ENCODE measurements around the gene CDC20. TPM values are rescaled to one million over a fixed set of nuclear protein-coding genes. Genes with fewer than 3 reads are reported as not detected.
A peak's percentile ranks its signal among the peaks of the same experiment; 100 is the strongest.

The CDC20 gene
- total and polyA plus RNA-seq, 2 of the 4 experiments (the other 2 are of a cell fraction), result 103 to 107 TPM

- H2AK9ac ChIP-seq (replicated peaks; ENCODE audit: low read depth, low read length, poor library complexity), result peak overlapping the region; percentile 81
- POLR2A ChIA-PET (ENCODE audit: unreplicated experiment), result no interaction called here
Observed at GRCh38 chr1:43329995-43330751, 28.6 kb upstream of the CDC20 start.

More at GRCh38 chr1:43329995-43330751, 28.6 kb upstream of the CDC20 start:
- BruUV-seq (replicated peaks), result no TSS peak
- peak overlapping the region; percentile 67 for H3K4ac ChIP-seq (ENCODE audit: low read depth, low read length)
- no peaks in the 10 kb centered on the region for H4K20me1 ChIP-seq (ENCODE audit: insufficient read depth, low read length)
- peaks cover 5% of the 10 kb centered on the region; the same call in 1 of the 2 replicates for H3K9me1 ChIP-seq (ENCODE audit: insufficient read depth, low read length)
- peaks cover 2% of the 10 kb centered on the region for H3K9me3 ChIP-seq (ENCODE audit: control insufficient read depth, insufficient read depth, low read length)
- peak overlapping the region; percentile 18; the same call in 1 of the 2 replicates for H3K18ac ChIP-seq (ENCODE audit: low read depth, low read length)
- DNase-seq (peak; percentile 87), ATAC-seq (ENCODE audit: low read depth) (peak; percentile 99)
- CTCF ChIA-PET, result no interaction called here
- peak overlapping the region; percentile 39; the same call in 1 of the 2 replicates for H4K5ac ChIP-seq (ENCODE audit: low read depth, low read length)
- peak overlapping the region; percentile 57 for H2BK120ac ChIP-seq (ENCODE audit: low read depth, low read length)
- H3K23ac ChIP-seq (ENCODE audit: low read depth, low read length), result no peak overlapping the region
- no peak overlapping the region; the same call in 1 of the 2 replicates for H3K4me2 ChIP-seq (ENCODE audit: low read depth, low read length)
- peak overlapping the region; percentile 61; the same call in 1 of the 2 replicates for H3K27ac ChIP-seq (ENCODE audit: insufficient read depth, low read length)
- intact Hi-C loops (cut with micrococcal nuclease) (no loop called here), dilution Hi-C loops (cut with HindIII; ENCODE audit: low sequenced_read_pairs, unreplicated experiment) (no loop called here), in situ Hi-C loops (cut with MboI; ENCODE audit: low sequenced_read_pairs) (no loop called here)
- no peak overlapping the region for H3K4me3 ChIP-seq (ENCODE audit: insufficient read depth, low read depth, low read length)
- H2BK15ac ChIP-seq (ENCODE audit: low read depth, low read length), result peak overlapping the region; percentile 42; the same call in 1 of the 3 replicates
- no peaks in the 10 kb centered on the region for H3K79me1 ChIP-seq (ENCODE audit: low read depth in 1 of 2, low read length in 2 of 2)
- no peak overlapping the region for H3K56ac ChIP-seq (ENCODE audit: extremely low read depth, insufficient read depth, low read length)
- 80% methylated on average over 1 of the region's 6 CpGs; no CpG with 5 or more reads in 1 of the 2 experiments for WGBS, 2 experiments (ENCODE audit: extremely low coverage in 2 of 2, insufficient read length in 1 of 2)
- H3K27me3 ChIP-seq (ENCODE audit: control insufficient read depth, insufficient read depth, low read length), result 0 out of 2 replicates have a peak, but pooled peaks cover 1% of the 10 kb centered on the region
- H2AFZ ChIP-seq (replicated peaks; ENCODE audit: low read length, poor library complexity), result peak overlapping the region; percentile 87
- peak overlapping the region; percentile 72; the same call in 1 of the 2 replicates for H2AK5ac ChIP-seq (ENCODE audit: low read depth, low read length)
- H4K8ac ChIP-seq (ENCODE audit: low read depth in 2 of 2, low read length in 2 of 2), result peak overlapping the region; percentile 52 to 74
- H4K91ac ChIP-seq (ENCODE audit: insufficient read depth, low read depth, low read length), result peak overlapping the region; percentile 62; the same call in 1 of the 2 replicates
- H3K36me3 ChIP-seq (ENCODE audit: control insufficient read depth, insufficient read depth, low read length), result no peaks in the 10 kb centered on the region
- TF ChIP-seq BHLHE40 (IDR thresholded peaks at IDR 0.05; ENCODE audit: low read depth, low read length), result no peak
- TF ChIP-seq MAZ (IDR thresholded peaks at IDR 0.05; ENCODE audit: borderline replicate concordance, low read depth, low read length), result peak; percentile 81; the same call in 1 of the 2 replicates
- 0 out of 2 replicates have a peak, but pooled peaks have one; percentile 12 for TF ChIP-seq RAD21 (IDR thresholded peaks at IDR 0.05; ENCODE audit: low read length)
- H2BK20ac ChIP-seq (ENCODE audit: low read depth, low read length), result peak overlapping the region; percentile 55; the same call in 1 of the 2 replicates
- H3K14ac ChIP-seq (replicated peaks; ENCODE audit: low read depth, low read length), result peak overlapping the region; percentile 59; the same call in 1 of the 2 replicates
- H3K4me1 ChIP-seq (ENCODE audit: control insufficient read depth, insufficient read depth, low read length), result peaks cover 6% of the 10 kb centered on the region
- no peak overlapping the region for H3K9ac ChIP-seq (ENCODE audit: low read depth, low read length)
- H2BK5ac ChIP-seq (ENCODE audit: low read depth, low read length, poor library complexity, severe bottlenecking), result peak overlapping the region; percentile 31

Data from IMR-90 (cell line).